Mesendoderm (in vitro differentiated cells): ENCODE measurements around the gene HAUS7.

Experiments used
- DNase-seq: peaks from one replicate; pipeline ENCODE4 v3.0.0; 2013
- H2AK5ac ChIP-seq: 2 replicates; pipeline ENCODE4 v1.6.1; 2013; ENCODE audit warnings: low read length, inconsistent platforms
- H2BK120ac ChIP-seq: 2 replicates; pipeline ENCODE4 v1.6.1; 2013; ENCODE audit warnings: low read depth, mild to moderate bottlenecking, low read length, moderate library complexity, mixed read lengths
- H2BK15ac ChIP-seq: replicated peaks from 2 replicates; pipeline ENCODE4 v1.6.1; 2013; ENCODE audit warnings: low read depth, mild to moderate bottlenecking, moderate library complexity
- H2BK5ac ChIP-seq: 2 replicates; pipeline ENCODE4 v1.6.1; 2013; ENCODE audit warnings: low read length, inconsistent platforms
- H3K18ac ChIP-seq: 2 replicates; pipeline ENCODE4 v1.6.1; 2013; ENCODE audit warnings: mild to moderate bottlenecking, low read length, mixed read lengths
- H3K23ac ChIP-seq: one replicate; pipeline ENCODE4 v1.6.1; 2013; ENCODE audit warnings: low read length
- H3K27ac ChIP-seq: 2 replicates; pipeline ENCODE4 v1.5.1; 2013; ENCODE audit warnings: low read depth, mild to moderate bottlenecking, inconsistent platforms, low read length, moderate library complexity
- H3K27me3 ChIP-seq: 2 replicates; pipeline ENCODE4 v1.6.1; 2013; ENCODE audit warnings: low read length, control low read depth, mild to moderate bottlenecking, inconsistent platforms; ENCODE audit not compliant: insufficient read depth, poor library complexity
- H3K36me3 ChIP-seq: 2 replicates; pipeline ENCODE4 v1.6.1; 2013; ENCODE audit warnings: low read length, inconsistent platforms; ENCODE audit not compliant: control insufficient read depth, insufficient read depth
- H3K4ac ChIP-seq: one replicate; pipeline ENCODE4 v1.6.1; 2013; ENCODE audit warnings: low read depth, mild to moderate bottlenecking, low read length, moderate library complexity
- H3K4me1 ChIP-seq: 2 replicates; pipeline ENCODE4 v1.6.1; 2013; ENCODE audit warnings: low read depth, low read length, inconsistent platforms; ENCODE audit not compliant: control insufficient read depth
- H3K4me2 ChIP-seq: 2 replicates; pipeline ENCODE4 v1.6.1; 2013; ENCODE audit warnings: low read length
- H3K4me3 ChIP-seq: 2 replicates; pipeline ENCODE4 v1.5.1; 2013; ENCODE audit warnings: mild to moderate bottlenecking, low read length
- H3K56ac ChIP-seq: one replicate; pipeline ENCODE4 v1.6.1; 2013; ENCODE audit warnings: low read length
- H3K79me1 ChIP-seq: 2 replicates; pipeline ENCODE4 v1.6.1; 2013; ENCODE audit warnings: low read length, inconsistent platforms
- H3K79me2 ChIP-seq: 2 replicates; pipeline ENCODE4 v1.6.1; 2013; ENCODE audit warnings: mild to moderate bottlenecking, low read length; ENCODE audit not compliant: control insufficient read depth, insufficient read depth
- H3K9ac ChIP-seq: 2 replicates; pipeline ENCODE4 v1.6.1; 2013; ENCODE audit warnings: low read length, inconsistent platforms
- H4K5ac ChIP-seq: one replicate; pipeline ENCODE4 v1.6.1; 2013; ENCODE audit warnings: low read length
- H4K8ac ChIP-seq: one replicate; pipeline ENCODE4 v1.6.1; 2013; ENCODE audit warnings: low read depth, mild to moderate bottlenecking, control low read depth, low read length, moderate library complexity
- whole genome bisulfite sequencing: extraction: QIAGEN DNeasy Blood & Tissue Kit; methylation state at CpG from one replicate; pipeline ENCODE4 v1.1.7; 2013; ENCODE audit warnings: low lambda C conversion rate, missing lambda C conversion rate; ENCODE audit not compliant: insufficient coverage; ENCODE audit errors: extremely low coverage; 5-methylcytosine and 5-hydroxymethylcytosine counted together

The HAUS7 gene

DNA sequence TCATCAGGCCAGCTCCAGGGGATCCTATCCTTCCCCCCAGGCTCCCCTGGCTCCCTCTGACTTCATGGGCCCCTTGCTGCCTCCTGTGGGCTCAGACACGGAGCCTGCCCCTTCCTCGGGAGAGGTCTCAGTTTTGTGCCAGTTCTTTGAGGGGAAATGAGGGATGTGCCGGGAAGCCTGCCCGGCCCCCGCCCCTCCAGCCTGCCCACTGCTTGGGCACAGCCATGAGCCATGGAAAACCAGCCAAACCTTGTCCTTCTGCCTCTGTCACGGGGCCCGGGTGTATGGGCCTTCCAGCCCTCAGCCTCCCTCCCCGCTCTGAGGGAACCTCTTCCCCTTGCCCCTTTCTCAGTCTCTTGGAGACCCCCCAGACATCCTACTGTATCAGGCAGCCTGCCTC, 31.2 kb upstream of the HAUS7 start:
- Histone ChIP-seq H3K79me2 (no peaks in the 10 kb centered on the region), H3K4ac (no peak overlapping the region), H3K27me3 (no peaks in the 10 kb centered on the region), H4K5ac (no peak overlapping the region), H3K27ac (no peak overlapping the region), H2BK120ac (no peak overlapping the region), H3K9ac (no peak overlapping the region), H3K36me3 (no peaks in the 10 kb centered on the region), H2BK15ac (no peak overlapping the region), H3K56ac (no peak overlapping the region), H3K4me2 (no peak overlapping the region), H3K23ac (no peak overlapping the region), H3K18ac (no peak overlapping the region), H3K4me1 (no peaks in the 10 kb centered on the region), H2BK5ac (no peak overlapping the region), H2AK5ac (no peak overlapping the region), H3K4me3 (no peak overlapping the region), H3K79me1 (no peaks in the 10 kb centered on the region), H4K8ac (no peak overlapping the region)
- no CpG with 5 or more reads among the region's 8 CpGs for WGBS
- DNase-seq: no peak

DNA sequence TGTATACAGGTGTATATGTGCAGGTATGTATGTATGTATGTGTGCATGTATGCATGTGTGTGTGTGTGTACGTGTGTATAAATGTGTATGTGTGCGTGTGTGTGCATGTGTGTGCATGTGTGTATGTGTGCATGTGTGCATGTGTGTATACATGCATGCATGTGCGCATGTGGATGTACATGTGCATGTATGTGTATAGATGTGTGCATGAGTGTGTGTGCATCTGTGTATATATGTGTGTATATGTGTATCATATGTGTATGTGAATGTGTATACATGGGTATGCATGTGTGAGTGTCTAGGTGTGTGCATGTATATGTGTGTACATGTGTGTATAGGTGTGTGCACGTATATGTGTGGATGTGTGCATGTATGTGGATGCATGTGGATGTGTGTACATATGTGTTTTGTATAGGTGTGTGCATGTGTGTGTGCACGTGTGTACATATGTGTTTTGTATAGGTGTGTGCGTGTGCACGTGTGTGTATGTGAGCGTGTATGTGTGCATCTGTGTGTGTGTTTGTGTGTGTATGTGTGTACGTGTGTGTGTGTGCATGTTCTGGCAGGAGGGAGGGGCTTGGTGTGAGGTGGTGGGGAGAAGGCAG, 30.4 kb upstream of the HAUS7 start:
- Histone ChIP-seq H3K4me3 (no peak overlapping the region), H3K79me2 (no peaks in the 10 kb centered on the region), H3K79me1 (no peaks in the 10 kb centered on the region), H3K36me3 (no peaks in the 10 kb centered on the region), H3K56ac (no peak overlapping the region), H3K27ac (no peak overlapping the region), H2BK15ac (no peak overlapping the region), H3K4ac (no peak overlapping the region), H3K23ac (no peak overlapping the region), H4K8ac (no peak overlapping the region), H3K4me2 (no peak overlapping the region), H2BK5ac (no peak overlapping the region), H3K9ac (no peak overlapping the region), H2BK120ac (no peak overlapping the region), H3K27me3 (no peaks in the 10 kb centered on the region), H3K18ac (no peak overlapping the region), H3K4me1 (no peaks in the 10 kb centered on the region), H2AK5ac (no peak overlapping the region), H4K5ac (no peak overlapping the region)
- DNase-seq: no peak
- WGBS: no CpG with 5 or more reads among the region's 9 CpGs

DNA sequence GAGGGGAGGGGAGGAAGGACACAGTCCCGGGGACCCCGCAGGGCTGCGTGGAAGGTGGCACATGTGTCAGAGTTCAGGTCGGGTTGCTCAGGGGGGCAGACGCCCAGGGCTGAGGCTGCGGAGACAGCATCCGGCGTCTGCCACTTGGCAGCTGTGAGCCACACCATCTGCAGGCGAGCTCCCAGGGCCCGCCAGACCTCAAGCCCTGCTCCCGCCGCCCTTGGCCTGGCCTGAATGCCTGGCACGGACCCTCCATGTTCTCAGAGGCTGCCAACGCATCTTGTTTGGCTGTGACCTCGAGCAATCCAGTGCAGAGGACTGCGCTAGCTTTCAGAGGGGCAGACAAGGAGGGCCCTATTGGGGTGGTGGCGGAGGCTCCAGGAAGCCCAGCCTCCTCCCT, 29.5 kb upstream of the HAUS7 start:
- no peak overlapping the region for H3K9ac ChIP-seq
- no peaks in the 10 kb centered on the region for H3K79me2 ChIP-seq
- no peak overlapping the region for H2AK5ac ChIP-seq
- no peak overlapping the region for H4K5ac ChIP-seq
- no peak overlapping the region for H2BK120ac ChIP-seq
- H2BK5ac ChIP-seq: no peak overlapping the region
- no peaks in the 10 kb centered on the region for H3K36me3 ChIP-seq
- H3K27me3 ChIP-seq: no peaks in the 10 kb centered on the region
- H4K8ac ChIP-seq: no peak overlapping the region
- H3K56ac ChIP-seq: no peak overlapping the region
- no peak overlapping the region for H3K4me3 ChIP-seq
- H3K27ac ChIP-seq: no peak overlapping the region
- H3K18ac ChIP-seq: no peak overlapping the region
- H3K4me2 ChIP-seq: no peak overlapping the region
- no peak for DNase-seq
- no peaks in the 10 kb centered on the region for H3K4me1 ChIP-seq
- no peak overlapping the region for H3K4ac ChIP-seq
- no peak overlapping the region for H2BK15ac ChIP-seq
- H3K23ac ChIP-seq: no peak overlapping the region
- no peaks in the 10 kb centered on the region for H3K79me1 ChIP-seq
- no CpG with 5 or more reads among the region's 17 CpGs for WGBS

DNA sequence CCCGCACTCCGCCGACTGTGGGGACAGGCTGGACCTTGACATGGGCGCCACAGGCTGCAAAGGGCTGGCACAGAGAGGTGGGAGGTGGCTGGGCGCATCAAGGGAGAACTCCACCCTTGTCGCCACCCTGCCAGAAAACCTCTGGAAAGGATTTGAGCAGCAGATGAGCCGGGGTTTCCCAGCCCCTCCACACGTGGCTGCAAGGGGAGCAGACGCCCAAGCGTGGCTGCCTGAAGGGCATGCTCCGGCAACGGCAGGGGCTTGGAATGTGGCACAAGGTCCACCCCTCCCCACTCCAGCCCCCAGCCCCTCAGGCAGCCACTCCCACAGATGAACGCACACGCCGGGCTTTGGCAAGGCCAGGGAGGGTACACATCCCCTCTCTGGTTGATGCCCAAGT, 29.0 kb upstream of the HAUS7 start:
- Histone ChIP-seq H3K36me3 (no peaks in the 10 kb centered on the region), H3K79me1 (no peaks in the 10 kb centered on the region), H3K18ac (no peak overlapping the region), H2BK5ac (no peak overlapping the region), H3K4me3 (no peak overlapping the region), H3K4me2 (no peak overlapping the region), H3K27ac (no peak overlapping the region), H3K4me1 (no peaks in the 10 kb centered on the region), H3K27me3 (no peaks in the 10 kb centered on the region), H4K5ac (no peak overlapping the region), H4K8ac (no peak overlapping the region), H2AK5ac (no peak overlapping the region), H2BK120ac (no peak overlapping the region), H2BK15ac (no peak overlapping the region), H3K9ac (no peak overlapping the region), H3K56ac (no peak overlapping the region), H3K79me2 (no peaks in the 10 kb centered on the region), H3K4ac (no peak overlapping the region), H3K23ac (no peak overlapping the region)
- WGBS: no CpG with 5 or more reads among the region's 15 CpGs
- DNase-seq: no peak

DNA sequence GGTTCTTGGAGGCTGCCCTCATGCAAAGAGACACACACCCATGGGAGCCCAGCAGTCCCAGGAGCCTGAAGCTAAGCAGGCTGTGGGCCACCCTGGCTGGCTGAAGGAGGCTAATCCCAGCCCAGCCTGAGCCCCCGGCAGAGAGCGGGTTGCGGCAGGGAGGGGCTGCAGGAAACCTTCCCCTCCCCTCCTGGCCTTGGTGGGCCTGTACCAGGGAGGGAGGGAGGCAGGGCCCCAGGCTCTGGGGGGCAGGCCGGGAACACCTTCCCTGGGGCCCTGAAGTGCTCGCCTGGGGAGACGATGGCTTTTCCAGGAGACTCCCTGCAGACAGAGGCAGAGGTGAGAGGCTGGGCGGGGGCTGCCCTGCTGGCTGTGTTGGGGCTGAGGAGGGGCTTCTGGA, 28.1 kb upstream of the HAUS7 start:
- no CpG with 5 or more reads among the region's 7 CpGs for WGBS
- Histone ChIP-seq H3K79me2 (no peaks in the 10 kb centered on the region), H3K27ac (no peak overlapping the region), H3K4me3 (no peak overlapping the region), H3K27me3 (no peaks in the 10 kb centered on the region), H4K5ac (no peak overlapping the region), H4K8ac (no peak overlapping the region), H2BK5ac (no peak overlapping the region), H3K36me3 (no peaks in the 10 kb centered on the region), H3K23ac (no peak overlapping the region), H3K4me1 (no peaks in the 10 kb centered on the region), H3K18ac (no peak overlapping the region), H3K79me1 (no peaks in the 10 kb centered on the region), H3K9ac (no peak overlapping the region), H2AK5ac (no peak overlapping the region), H3K56ac (no peak overlapping the region), H2BK15ac (no peak overlapping the region), H2BK120ac (no peak overlapping the region), H3K4me2 (no peak overlapping the region), H3K4ac (no peak overlapping the region)
- no peak for DNase-seq

DNA sequence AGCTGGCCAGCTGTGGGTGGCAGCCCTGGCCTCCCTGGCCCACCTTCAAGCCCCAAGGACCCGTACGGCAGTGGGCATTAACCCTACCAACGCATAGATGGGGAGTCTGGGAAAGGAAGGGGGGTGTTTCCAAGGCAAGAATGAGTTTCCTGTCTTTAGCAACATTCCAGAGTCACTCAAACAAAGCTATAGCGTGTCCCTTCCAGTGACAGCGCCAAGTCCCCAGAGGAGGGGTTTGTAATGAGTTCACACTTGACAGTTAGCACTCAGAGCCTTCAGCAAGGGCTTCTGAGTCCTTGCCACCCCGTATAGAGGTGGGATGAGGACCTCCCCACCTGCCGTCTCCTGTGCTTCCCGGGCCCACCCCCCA, 26.2 kb upstream of the HAUS7 start:
- Histone ChIP-seq H2AK5ac (no peak overlapping the region), H3K79me1 (no peaks in the 10 kb centered on the region), H3K79me2 (no peaks in the 10 kb centered on the region), H2BK120ac (no peak overlapping the region), H3K27ac (no peak overlapping the region), H3K27me3 (no peaks in the 10 kb centered on the region), H3K56ac (no peak overlapping the region), H3K4me3 (no peak overlapping the region), H3K23ac (no peak overlapping the region), H2BK5ac (no peak overlapping the region), H4K8ac (no peak overlapping the region), H3K4me2 (no peak overlapping the region), H4K5ac (no peak overlapping the region), H2BK15ac (no peak overlapping the region), H3K36me3 (no peaks in the 10 kb centered on the region), H3K9ac (no peak overlapping the region), H3K18ac (no peak overlapping the region), H3K4me1 (no peaks in the 10 kb centered on the region), H3K4ac (no peak overlapping the region)
- WGBS: no CpG with 5 or more reads among the region's 8 CpGs
- no peak for DNase-seq
